ENCODE measurements around the gene KRTAP5-10. TPM values are rescaled to one million over a fixed set of nuclear protein-coding genes. Genes with fewer than 3 reads are reported as not detected.

Gene KRTAP5-10
- total RNA-seq, 4 donors from 2014 or later, result not detected

DNA sequence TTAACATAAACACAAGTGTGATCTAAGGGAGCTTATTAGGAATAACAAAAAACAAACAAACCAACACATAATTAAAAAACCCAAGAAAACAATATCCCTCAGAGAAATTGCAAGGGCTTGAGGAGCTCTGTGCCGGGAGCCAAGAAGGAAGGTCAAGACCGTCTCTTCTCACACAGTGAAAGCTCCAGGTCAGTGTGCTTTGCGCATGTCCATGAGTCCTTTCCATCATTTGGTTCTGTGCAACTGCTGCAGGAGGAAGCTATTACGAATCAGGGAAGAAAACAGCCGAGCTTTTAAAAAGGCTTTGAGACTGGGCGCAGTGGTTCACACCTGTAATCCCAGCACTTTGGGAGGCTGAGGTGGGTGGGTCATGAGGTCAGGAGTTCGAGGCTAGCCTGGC lies 23.0 kb upstream of the KRTAP5-10 start:
- no peak for DNase-seq
- Histone ChIP-seq H3K4me3 (no peak overlapping the region), H3K27ac (no peak overlapping the region), H3K27me3 (peaks cover 0 to 4% (median 0%) of the 10 kb centered on the region in 4 donors), H3K9me3 (no peaks in the 10 kb centered on the region), H3K36me3 (no peaks in the 10 kb centered on the region), H3K4me1 (no peaks in the 10 kb centered on the region)
- intact Hi-C loops (cut with DNase I), result no loop called here
- TF ChIP-seq, protein P1, sequence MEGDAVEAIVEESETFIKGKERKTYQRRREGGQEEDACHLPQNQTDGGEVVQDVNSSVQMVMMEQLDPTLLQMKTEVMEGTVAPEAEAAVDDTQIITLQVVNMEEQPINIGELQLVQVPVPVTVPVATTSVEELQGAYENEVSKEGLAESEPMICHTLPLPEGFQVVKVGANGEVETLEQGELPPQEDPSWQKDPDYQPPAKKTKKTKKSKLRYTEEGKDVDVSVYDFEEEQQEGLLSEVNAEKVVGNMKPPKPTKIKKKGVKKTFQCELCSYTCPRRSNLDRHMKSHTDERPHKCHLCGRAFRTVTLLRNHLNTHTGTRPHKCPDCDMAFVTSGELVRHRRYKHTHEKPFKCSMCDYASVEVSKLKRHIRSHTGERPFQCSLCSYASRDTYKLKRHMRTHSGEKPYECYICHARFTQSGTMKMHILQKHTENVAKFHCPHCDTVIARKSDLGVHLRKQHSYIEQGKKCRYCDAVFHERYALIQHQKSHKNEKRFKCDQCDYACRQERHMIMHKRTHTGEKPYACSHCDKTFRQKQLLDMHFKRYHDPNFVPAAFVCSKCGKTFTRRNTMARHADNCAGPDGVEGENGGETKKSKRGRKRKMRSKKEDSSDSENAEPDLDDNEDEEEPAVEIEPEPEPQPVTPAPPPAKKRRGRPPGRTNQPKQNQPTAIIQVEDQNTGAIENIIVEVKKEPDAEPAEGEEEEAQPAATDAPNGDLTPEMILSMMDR (IDR thresholded peaks at IDR 0.05), result no peak
- no peak for TF ChIP-seq POLR2A (IDR thresholded peaks at IDR 0.05)
- 69 to 76% methylated on average over 7 of the region's 7 CpGs for WGBS, 2 donors

DNA sequence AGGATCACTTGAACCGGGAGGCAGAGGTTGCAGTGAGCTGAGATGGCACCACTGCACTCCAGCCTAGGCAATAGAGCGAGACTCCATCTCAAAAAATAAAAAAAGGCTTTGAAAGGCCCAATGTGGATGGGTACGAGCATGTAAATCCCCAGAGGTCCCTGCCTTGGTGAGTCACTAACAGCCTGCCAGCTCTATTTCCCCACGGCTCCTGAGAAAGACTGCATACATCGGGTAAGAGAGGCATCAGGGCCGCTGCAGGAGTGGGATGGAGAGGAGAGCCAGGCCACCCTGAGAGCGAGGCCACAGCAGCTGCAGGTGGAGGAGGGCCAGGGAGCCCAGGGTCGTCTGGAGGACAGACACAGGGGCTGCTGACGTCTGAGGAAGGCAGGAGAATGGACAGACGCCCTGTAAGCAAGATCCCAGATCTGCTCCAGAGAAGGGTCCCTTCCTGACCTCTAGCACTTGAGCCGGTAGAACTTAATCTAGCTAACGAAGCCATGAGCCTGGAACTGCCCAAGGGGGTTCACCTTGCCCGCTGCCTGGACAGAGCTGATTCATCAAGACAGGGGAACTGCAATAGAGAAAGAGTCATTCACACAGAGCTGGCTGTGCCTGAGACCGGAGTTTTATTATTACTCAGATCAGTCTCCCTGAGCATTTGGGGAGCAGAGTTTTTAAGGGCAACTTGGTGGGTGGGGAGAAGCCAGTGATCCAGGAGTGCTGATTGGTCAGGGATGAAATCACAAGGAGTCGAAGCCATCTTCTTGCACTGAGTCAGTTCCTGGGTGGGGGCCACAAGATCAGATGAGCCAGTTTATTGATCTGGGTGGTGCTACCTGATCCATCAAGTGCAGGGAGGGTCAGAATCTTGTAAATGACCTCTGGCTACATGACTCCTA lies 22.2 kb upstream of the KRTAP5-10 start:
- Histone ChIP-seq H3K4me1 (no peaks in the 10 kb centered on the region), H3K27me3 (peaks cover 0 to 4% (median 0%) of the 10 kb centered on the region in 4 donors), H3K36me3 (no peaks in the 10 kb centered on the region), H3K9me3 (no peaks in the 10 kb centered on the region), H3K27ac (no peak overlapping the region), H3K4me3 (no peak overlapping the region)
- no peak for DNase-seq
- intact Hi-C loops (cut with DNase I), result no loop called here
- 62 to 79% methylated on average over 10 to 12 of the region's 15 CpGs for WGBS, 2 donors
- no peak for TF ChIP-seq POLR2A (IDR thresholded peaks at IDR 0.05)

DNA sequence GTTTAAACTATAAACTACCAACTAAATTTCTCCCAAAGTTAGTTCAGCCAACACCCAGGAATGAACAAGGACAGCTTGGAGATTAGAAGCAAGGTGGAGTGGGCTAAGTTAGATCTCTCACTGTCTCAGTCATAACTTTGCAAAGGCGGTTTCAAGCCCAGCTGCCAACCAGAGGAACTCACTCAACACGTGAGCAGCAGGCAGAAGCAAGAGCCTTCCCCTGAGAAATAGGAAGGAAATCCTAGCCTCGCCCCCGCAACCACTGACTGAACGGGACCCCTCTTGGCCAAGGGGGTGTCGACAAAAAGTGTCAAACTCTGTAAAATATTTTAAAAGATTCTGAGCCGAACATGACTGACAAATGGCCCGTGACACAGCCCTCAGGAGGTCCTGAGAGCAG lies 21.5 kb upstream of the KRTAP5-10 start:
- Histone ChIP-seq H3K36me3 (no peaks in the 10 kb centered on the region), H3K27ac (no peak overlapping the region), H3K4me3 (no peak overlapping the region), H3K4me1 (no peaks in the 10 kb centered on the region), H3K9me3 (no peaks in the 10 kb centered on the region), H3K27me3 (peaks cover 0 to 10% (median 0%) of the 10 kb centered on the region in 4 donors)
- intact Hi-C loops (cut with DNase I), result no loop called here
- no peak for TF ChIP-seq POLR2A (IDR thresholded peaks at IDR 0.05)
- TF ChIP-seq, protein P1 (IDR thresholded peaks at IDR 0.05), result no peak
- no peak for DNase-seq
- WGBS, 2 donors, result 48 to 50% methylated on average over 8 of the region's 8 CpGs

DNA sequence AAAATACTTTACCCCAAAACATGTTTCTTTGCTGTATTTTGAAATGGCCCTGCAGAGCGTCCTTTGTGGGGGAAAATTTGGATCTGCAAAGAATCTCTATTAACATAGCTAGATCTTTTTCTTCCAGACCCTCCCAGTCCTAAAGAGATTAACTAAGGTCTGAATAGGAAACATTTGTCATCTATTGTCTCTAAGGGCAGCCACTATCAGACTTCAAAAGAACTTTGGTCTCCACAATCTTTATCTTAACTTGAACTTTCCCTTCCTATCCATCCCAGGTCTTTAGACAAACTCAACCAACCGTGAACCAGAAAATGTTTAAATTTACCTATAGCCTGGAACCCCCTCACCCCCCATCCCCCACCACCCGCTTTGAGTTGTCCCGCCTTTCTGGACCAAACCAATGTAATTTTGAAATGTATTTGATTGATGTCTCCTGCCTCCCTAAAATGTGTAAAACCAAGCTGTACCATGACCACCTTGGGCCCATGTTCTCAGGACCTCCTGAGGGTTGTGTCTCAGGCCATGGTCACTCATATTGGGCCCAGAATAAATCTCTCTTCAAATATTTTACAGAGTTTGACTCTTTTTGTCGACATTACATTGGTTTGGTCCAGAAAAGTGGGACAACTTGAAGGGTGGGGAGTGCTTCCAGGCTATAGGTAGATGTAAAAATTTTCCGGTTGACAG lies 20.7 kb upstream of the KRTAP5-10 start:
- H3K27ac ChIP-seq, result no peak overlapping the region
- H3K36me3 ChIP-seq, result no peaks in the 10 kb centered on the region
- intact Hi-C loops (cut with DNase I), result loop anchor here (5.0 kb wide), 1 partner anchor 62 kb away; no protein-coding TSS in a partner anchor
- TF ChIP-seq, protein P1 (IDR thresholded peaks at IDR 0.05), result no peak
- TF ChIP-seq POLR2A (IDR thresholded peaks at IDR 0.05), result no peak
- WGBS, 2 donors, result 58 to 65% methylated on average over 5 to 6 of the region's 6 CpGs
- H3K4me3 ChIP-seq, result no peak overlapping the region
- no peaks in the 10 kb centered on the region for H3K4me1 ChIP-seq
- H3K9me3 ChIP-seq, result no peaks in the 10 kb centered on the region
- peaks cover 0 to 15% (median 0%) of the 10 kb centered on the region in 4 donors for H3K27me3 ChIP-seq
- no peak for DNase-seq

DNA sequence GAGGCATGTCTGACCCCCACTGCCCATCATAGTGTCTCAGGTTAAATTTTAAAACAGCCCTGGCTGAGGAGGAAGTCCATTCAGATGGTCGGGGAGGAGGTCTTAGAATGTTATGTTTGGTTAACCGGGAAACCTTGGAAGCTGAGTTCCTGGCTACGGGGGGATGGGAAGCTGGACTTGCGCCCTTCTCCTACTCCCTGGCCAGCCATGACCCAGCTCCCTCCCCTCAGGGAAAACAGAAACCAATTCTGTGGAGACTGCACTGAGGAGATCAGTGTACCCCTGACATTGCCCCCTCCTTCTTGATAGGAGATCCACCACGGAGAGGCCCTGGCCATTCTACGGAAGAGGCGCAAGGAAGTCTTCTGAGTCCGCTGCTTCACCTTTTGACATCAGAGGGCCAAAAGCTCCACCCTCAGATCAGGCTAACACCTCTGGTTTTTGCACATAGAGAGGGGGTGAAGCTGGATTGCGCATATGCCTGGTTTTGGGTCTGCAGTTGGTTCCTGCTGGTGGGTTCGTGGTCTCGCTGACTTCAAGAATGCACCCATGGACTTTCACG lies 19.9 kb upstream of the KRTAP5-10 start:
- TF ChIP-seq, protein P1 (IDR thresholded peaks at IDR 0.05), result no peak
- Histone ChIP-seq H3K36me3 (no peaks in the 10 kb centered on the region), H3K4me1 (no peaks in the 10 kb centered on the region), H3K27me3 (peaks cover 0 to 15% (median 0%) of the 10 kb centered on the region in 4 donors), H3K4me3 (no peak overlapping the region), H3K9me3 (no peaks in the 10 kb centered on the region), H3K27ac (no peak overlapping the region)
- intact Hi-C loops (cut with DNase I), result loop anchor here (5.0 kb wide), 1 partner anchor 63 kb away; no protein-coding TSS in a partner anchor
- WGBS, 2 donors, result 86 to 87% methylated on average over 3 to 10 of the region's 12 CpGs
- no peak for DNase-seq
